IMR-90 (cell line): Measurements from ENCODE around the gene PPM1J. TPM values are rescaled to one million over a fixed set of nuclear protein-coding genes. Genes with fewer than 3 reads are reported as not detected.
"Not testable (repeated sequence)": the region's sequence is repeated elsewhere in the genome, so short reads cannot be mapped to it uniquely, and the experiment has no call there.

Source experiments
- ATAC-seq: fragments of 200-7000 bp; cut with Tn5 transposase; 2 replicates; pipeline ENCODE4 v1.9.1; 2020; ENCODE audit warnings: low read depth, mild to moderate bottlenecking, moderate library complexity
- BruUV-seq: library from RNA; stranded (reverse); fragments of 400-500 nt; replicated peaks from 2 replicates; lab custom pipeline; 2021; lab: Mats Ljungman, UMichigan
- CTCF ChIA-PET: fragments of 300-600 bp; formaldehyde crosslinking; extraction: SDS; loops from one replicate; lab custom pipeline; 2021; ENCODE audit warnings: antibody characterized with exemption; lab: Yijun Ruan, JAX
- POLR2A ChIA-PET: fragments of 300-600 bp; sonication (Branson Sonifier 250); formaldehyde crosslinking; loops from one replicate; lab custom pipeline; 2022; ENCODE audit warnings: antibody characterized with exemption; ENCODE audit not compliant: unreplicated experiment; lab: Charles Lee
- DNase-seq: peaks from one replicate; pipeline ENCODE4 v3.0.0; 2013
- H2AFZ ChIP-seq: replicated peaks from 2 replicates; pipeline ENCODE3; 2013; ENCODE audit warnings: low read length, mild to moderate bottlenecking; ENCODE audit not compliant: poor library complexity
- H2AK5ac ChIP-seq: 2 replicates; pipeline ENCODE4 v1.6.1; 2013; ENCODE audit warnings: low read depth, low read length, inconsistent platforms
- H2AK9ac ChIP-seq: replicated peaks from 2 replicates; pipeline ENCODE3; 2013; ENCODE audit warnings: mild to moderate bottlenecking, low read depth, low read length, moderate library complexity; ENCODE audit not compliant: poor library complexity
- H2BK120ac ChIP-seq: 2 replicates; pipeline ENCODE4 v1.6.1; 2013; ENCODE audit warnings: low read depth, low read length, inconsistent platforms
- H2BK15ac ChIP-seq: 3 replicates; pipeline ENCODE4 v1.6.1; 2013; ENCODE audit warnings: low read depth, low read length, inconsistent platforms
- H2BK20ac ChIP-seq: 2 replicates; pipeline ENCODE4 v1.6.1; 2013; ENCODE audit warnings: low read depth, mild to moderate bottlenecking, inconsistent platforms, low read length, moderate library complexity
- H2BK5ac ChIP-seq: 2 replicates; pipeline ENCODE4 v1.6.1; 2013; ENCODE audit warnings: mild to moderate bottlenecking, low read depth, low read length, inconsistent platforms; ENCODE audit not compliant: poor library complexity, severe bottlenecking
- H3K14ac ChIP-seq: replicated peaks from 2 replicates; pipeline ENCODE4 v1.6.1; 2013; ENCODE audit warnings: low read depth, low read length, inconsistent platforms
- H3K18ac ChIP-seq: 2 replicates; pipeline ENCODE4 v1.6.1; 2013; ENCODE audit warnings: low read depth, low read length, control low read depth
- H3K23ac ChIP-seq: 2 replicates; pipeline ENCODE4 v1.6.1; 2013; ENCODE audit warnings: low read depth, low read length, inconsistent platforms
- H3K27ac ChIP-seq: 2 replicates; pipeline ENCODE4 v1.5.1; 2013; ENCODE audit warnings: mild to moderate bottlenecking, control low read depth, low read length; ENCODE audit not compliant: insufficient read depth
- H3K27me3 ChIP-seq: 2 replicates; pipeline ENCODE4 v1.6.1; 2013; ENCODE audit warnings: low read length; ENCODE audit not compliant: control insufficient read depth, insufficient read depth
- H3K36me3 ChIP-seq: 2 replicates; pipeline ENCODE4 v1.6.1; 2013; ENCODE audit warnings: low read length, mixed read lengths; ENCODE audit not compliant: control insufficient read depth, insufficient read depth
- H3K4ac ChIP-seq: 2 replicates; pipeline ENCODE4 v1.6.1; 2013; ENCODE audit warnings: low read depth, low read length, inconsistent platforms
- H3K4me1 ChIP-seq: 2 replicates; pipeline ENCODE4 v1.6.1; 2013; ENCODE audit warnings: low read length, mixed read lengths; ENCODE audit not compliant: control insufficient read depth, insufficient read depth
- H3K4me2 ChIP-seq: 2 replicates; pipeline ENCODE4 v1.6.1; 2013; ENCODE audit warnings: low read depth, mild to moderate bottlenecking, control low read depth, low read length, moderate library complexity
- H3K4me3 ChIP-seq: 2 replicates; pipeline ENCODE4 v1.5.1; 2013; ENCODE audit warnings: low read depth, mild to moderate bottlenecking, control low read depth, low read length, moderate library complexity; ENCODE audit not compliant: insufficient read depth
- H3K56ac ChIP-seq: 2 replicates; pipeline ENCODE4 v1.6.1; 2013; ENCODE audit warnings: low read length, inconsistent platforms; ENCODE audit not compliant: insufficient read depth; ENCODE audit errors: extremely low read depth
- H3K79me1 ChIP-seq, 2 experiments: 2 replicates each; pipeline ENCODE4 v1.6.1; 2013; ENCODE audit warnings: low read length in 2 of 2, inconsistent platforms in 1 of 2, low read depth in 1 of 2
- H3K9ac ChIP-seq: 2 replicates; pipeline ENCODE4 v1.6.1; 2013; ENCODE audit warnings: low read depth, low read length, control low read depth
- H3K9me1 ChIP-seq: 2 replicates; pipeline ENCODE4 v1.6.1; 2013; ENCODE audit warnings: low read length, inconsistent platforms; ENCODE audit not compliant: insufficient read depth
- H3K9me3 ChIP-seq: 2 replicates; pipeline ENCODE4 v1.6.1; 2013; ENCODE audit warnings: low read length; ENCODE audit not compliant: control insufficient read depth, insufficient read depth
- H4K20me1 ChIP-seq: 2 replicates; pipeline ENCODE4 v1.6.1; 2013; ENCODE audit warnings: low read length, inconsistent platforms; ENCODE audit not compliant: insufficient read depth
- H4K5ac ChIP-seq: 2 replicates; pipeline ENCODE4 v1.6.1; 2013; ENCODE audit warnings: mild to moderate bottlenecking, low read depth, low read length, control low read depth
- H4K8ac ChIP-seq, 2 experiments: 2 replicates each; pipeline ENCODE4 v1.6.1; 2013; ENCODE audit warnings: low read depth in 2 of 2, low read length in 2 of 2, control low read depth in 1 of 2, inconsistent platforms in 1 of 2
- H4K91ac ChIP-seq: 2 replicates; pipeline ENCODE4 v1.6.1; 2013; ENCODE audit warnings: low read depth, low read length, inconsistent platforms; ENCODE audit not compliant: insufficient read depth
- CTCF ChIP-seq: conservative IDR thresholded peaks from 2 replicates; pipeline ENCODE4 v1.5.1; 2012; ENCODE audit warnings: mild to moderate bottlenecking, low read depth, low read length, improper control_type of control experiment
- FOS ChIP-seq: fragments of 150-350 bp; IDR thresholded peaks from 2 replicates; pipeline ENCODE4 v1.6.1; 2016; ENCODE audit warnings: low read depth, low read length
- POLR2A ChIP-seq: IDR thresholded peaks from 2 replicates; pipeline ENCODE4 v1.6.1; 2012; ENCODE audit warnings: mild to moderate bottlenecking, low read depth, low read length
- WGBS, 2 experiments: methylation state at CpG; one replicate each; pipeline versions ENCODE4 v1.1.5 to v1.1.7; 2013; ENCODE audit warnings: missing lambda C conversion rate in 2 of 2; ENCODE audit not compliant: insufficient read length in 1 of 2; ENCODE audit errors: extremely low coverage in 2 of 2; 5-methylcytosine and 5-hydroxymethylcytosine counted together
- dilution Hi-C: fragments of 300-500 bp; cut with HindIII; formaldehyde crosslinking; loops from one replicate; pipeline ENCODE4 v1.14.3; 2018; ENCODE audit warnings: low sequenced_read_pairs; ENCODE audit not compliant: unreplicated experiment
- in situ Hi-C: fragments of 300-500 bp; cut with MboI; formaldehyde crosslinking; loops from 3 replicates; pipeline ENCODE4 v1.14.3; 2019; ENCODE audit warnings: low sequenced_read_pairs, inconsistent platforms, mixed read lengths
- intact Hi-C: fragments of 100-400 bp; cut with micrococcal nuclease; formaldehyde crosslinking; loops from 2 replicates; pipeline ENCODE4 v1.10.0; 2022
- polyA plus RNA-seq, 3 experiments: library from polyadenylated mRNA; depleted of rRNA; stranded (reverse); fragments of >200 nt; gene quantifications; 2 replicates each; pipeline ENCODE4 v1.2.3, GENCODE V29; 2012; ENCODE audit warnings: low replicate concordance in 1 of 3
- total RNA-seq: library from RNA; depleted of rRNA; stranded (reverse); fragments of >200 nt; gene quantifications from 2 replicates; pipeline ENCODE4 v1.2.3, GENCODE V29; 2012

PPM1J gene
- total and polyA plus RNA-seq, 2 of the 4 experiments (the other 2 are of a cell fraction), result 1.8 to 2.4 TPM

DNA sequence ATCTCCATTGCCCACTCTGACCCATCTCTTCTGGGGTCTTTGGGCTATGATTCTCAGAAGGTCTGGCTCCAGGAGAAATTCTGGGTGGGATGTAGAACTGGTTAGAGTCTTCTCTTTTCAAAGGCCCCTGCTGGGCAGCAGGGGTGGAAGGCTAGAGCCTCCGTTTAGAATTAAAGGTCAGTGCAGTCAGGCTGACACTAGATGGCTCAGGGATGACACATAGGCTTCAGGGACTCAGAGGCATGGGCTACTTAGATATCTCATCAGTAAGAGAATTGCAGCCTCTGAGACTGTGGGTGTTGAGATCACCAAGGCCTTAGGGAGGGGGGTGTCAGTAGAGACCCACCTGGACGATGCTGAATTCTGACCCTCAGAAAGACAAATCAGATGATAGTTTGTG is 12.6 kb upstream of the PPM1J start:
- in situ Hi-C loops, result loop anchor here (10.0 kb wide), 1 partner anchor 317 kb away; no protein-coding TSS in a partner anchor
- Histone ChIP-seq H3K14ac (no peak overlapping the region), H3K9ac (no peak overlapping the region), H2BK120ac (no peak overlapping the region; the same call in 1 of the 2 replicates), H2AFZ (peak overlapping the region; percentile 47), H3K56ac (no peak overlapping the region), H2BK15ac (no peak overlapping the region), H3K23ac (no peak overlapping the region; the same call in 1 of the 2 replicates), H3K27me3 (no peaks in the 10 kb centered on the region), H4K5ac (no peak overlapping the region), H2BK20ac (peak overlapping the region; percentile 34; the same call in 1 of the 2 replicates), H3K4ac (peak overlapping the region; percentile 7; the same call in 1 of the 2 replicates), H3K4me2 (no peak overlapping the region), H3K9me3 (no peaks in the 10 kb centered on the region), H4K8ac (no peak overlapping the region; a peak in 1 of 4 replicates), H4K91ac (no peak overlapping the region), H2AK5ac (no peak overlapping the region), H3K79me1 (no peaks in the 10 kb centered on the region), H3K27ac (no peak overlapping the region), H3K18ac (no peak overlapping the region), H3K4me3 (no peak overlapping the region), H3K9me1 (peaks cover 6% of the 10 kb centered on the region), H2BK5ac (no peak overlapping the region), H4K20me1 (no peaks in the 10 kb centered on the region), H3K36me3 (no peaks in the 10 kb centered on the region), H3K4me1 (peaks cover 13% of the 10 kb centered on the region), H2AK9ac (no peak overlapping the region)
- peak; percentile 59 for DNase-seq
- dilution Hi-C loops, result no loop called here
- intact Hi-C loops, result no loop called here
- WGBS, 2 experiments, result 0% methylated on average over 1 of the region's 2 CpGs; no CpG with 5 or more reads in 1 of the 2 experiments
- ChIA-PET CTCF (interaction anchor here (0.9 kb wide), 1 partner anchor 76 kb away, joined by 5 read pairs; no protein-coding TSS in a partner anchor), POLR2A (no interaction called here)
- TF ChIP-seq POLR2A, result no peak
- TF ChIP-seq FOS, result 0 out of 2 replicates have a peak, but pooled peaks have one; percentile 14
- peak; percentile 20; the same call in 1 of the 2 replicates for TF ChIP-seq CTCF
- peak; percentile 83 for ATAC-seq
- BruUV-seq, result no TSS peak

GRCh38 chr1:112724240-112724639 is 9.1 kb upstream of the PPM1J start:
- H3K4me3 ChIP-seq, H2BK15ac ChIP-seq, H3K27me3 ChIP-seq, H3K14ac ChIP-seq, H3K4me2 ChIP-seq, ATAC-seq, H2BK120ac ChIP-seq, H4K20me1 ChIP-seq, CTCF ChIA-PET, intact Hi-C loops, H3K27ac ChIP-seq, H4K91ac ChIP-seq, DNase-seq, H3K9me1 ChIP-seq, POLR2A ChIA-PET, H2AK5ac ChIP-seq, H2BK20ac ChIP-seq, H3K56ac ChIP-seq, H3K9ac ChIP-seq, H3K4ac ChIP-seq, BruUV-seq, H4K5ac ChIP-seq, H3K36me3 ChIP-seq, H3K18ac ChIP-seq, H3K9me3 ChIP-seq, H4K8ac ChIP-seq, H2BK5ac ChIP-seq, H3K23ac ChIP-seq, dilution Hi-C loops, H3K79me1 ChIP-seq: not testable (repeated sequence)
- H2AFZ ChIP-seq, result peak overlapping the region; percentile 88
- H3K4me1 ChIP-seq, result peaks cover 11% of the 10 kb centered on the region
- peak overlapping the region; percentile 82 for H2AK9ac ChIP-seq
- no CpG with 5 or more reads among the region's 4 CpGs for WGBS, 2 experiments
- in situ Hi-C loops, result loop anchor here (10.0 to 25.0 kb wide), 2 partner anchors 321 to 963 kb away; no protein-coding TSS in a partner anchor
